A673 (cell line): ENCODE results near the gene TEX10.

Experiments used
- EZH2 ChIP-seq: fragments of 200-600 bp; sonication (generic); IDR thresholded peaks from 2 replicates; pipeline ENCODE4 v1.6.1; 2017; ENCODE audit warnings: borderline replicate concordance, low read depth, mild to moderate bottlenecking, mixed read lengths, antibody characterized with exemption, low read length; ENCODE audit not compliant: poor library complexity, severe bottlenecking
- TF ChIP-seq, protein P1 (sequence below): fragments of 300-800, 200-600 bp; sonication (generic); conservative IDR thresholded peaks from 2 replicates; pipeline ENCODE4 v1.5.1; 2017; ENCODE audit warnings: low read depth, mild to moderate bottlenecking, antibody characterized with exemption, low read length, moderate library complexity, mixed read lengths

DNA sequence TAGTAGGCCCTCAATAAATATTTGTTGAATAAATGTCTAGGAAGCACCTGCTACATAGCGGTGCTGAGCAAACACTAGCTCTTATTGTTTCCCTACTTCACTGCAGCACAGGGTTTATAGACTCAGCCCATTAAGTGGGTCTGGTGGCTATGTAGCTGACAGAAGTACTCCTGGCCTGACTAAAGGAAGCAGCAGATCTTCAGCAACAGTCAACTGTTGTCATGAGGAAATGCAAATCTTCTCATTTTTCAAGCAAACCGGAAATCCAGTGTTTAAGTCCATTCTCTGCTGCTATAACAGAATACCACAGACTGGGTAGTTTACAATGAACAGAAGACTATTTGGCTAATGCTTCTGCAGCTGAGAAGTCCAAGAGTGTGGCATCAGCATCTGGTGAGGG lies 2.8 kb upstream of the TEX10 start:
- TF ChIP-seq, protein P1, sequence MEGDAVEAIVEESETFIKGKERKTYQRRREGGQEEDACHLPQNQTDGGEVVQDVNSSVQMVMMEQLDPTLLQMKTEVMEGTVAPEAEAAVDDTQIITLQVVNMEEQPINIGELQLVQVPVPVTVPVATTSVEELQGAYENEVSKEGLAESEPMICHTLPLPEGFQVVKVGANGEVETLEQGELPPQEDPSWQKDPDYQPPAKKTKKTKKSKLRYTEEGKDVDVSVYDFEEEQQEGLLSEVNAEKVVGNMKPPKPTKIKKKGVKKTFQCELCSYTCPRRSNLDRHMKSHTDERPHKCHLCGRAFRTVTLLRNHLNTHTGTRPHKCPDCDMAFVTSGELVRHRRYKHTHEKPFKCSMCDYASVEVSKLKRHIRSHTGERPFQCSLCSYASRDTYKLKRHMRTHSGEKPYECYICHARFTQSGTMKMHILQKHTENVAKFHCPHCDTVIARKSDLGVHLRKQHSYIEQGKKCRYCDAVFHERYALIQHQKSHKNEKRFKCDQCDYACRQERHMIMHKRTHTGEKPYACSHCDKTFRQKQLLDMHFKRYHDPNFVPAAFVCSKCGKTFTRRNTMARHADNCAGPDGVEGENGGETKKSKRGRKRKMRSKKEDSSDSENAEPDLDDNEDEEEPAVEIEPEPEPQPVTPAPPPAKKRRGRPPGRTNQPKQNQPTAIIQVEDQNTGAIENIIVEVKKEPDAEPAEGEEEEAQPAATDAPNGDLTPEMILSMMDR, result no peak
- no peak for TF ChIP-seq EZH2
